Mononuclear cell (primary cell): ENCODE data around the gene ADGRD1. TPM values are rescaled to one million over a fixed set of nuclear protein-coding genes. Genes with fewer than 3 reads are reported as not detected.

ENCODE experiments used
- H3K27me3 ChIP-seq: 2 replicates; pipeline ENCODE4 v1.6.0; 2011; ENCODE audit warnings: low read length, control low read depth; ENCODE audit not compliant: insufficient read depth
- H3K4me1 ChIP-seq: 2 replicates; pipeline ENCODE4 v1.5.1; 2011; ENCODE audit warnings: mild to moderate bottlenecking, low read length, control low read depth; ENCODE audit not compliant: insufficient read depth
- H3K4me3 ChIP-seq: 2 replicates; pipeline ENCODE4 v1.5.1; 2011; ENCODE audit warnings: mild to moderate bottlenecking, low read length, moderate library complexity
- H3K9me3 ChIP-seq: 2 replicates; pipeline ENCODE4 v1.5.1; 2011; ENCODE audit warnings: low read depth, mild to moderate bottlenecking, control low read depth, low read length
- total RNA-seq: library from RNA; depleted of rRNA; stranded (reverse); fragments of >200 nt; gene quantifications from one replicate; pipeline ENCODE4 v1.2.3, GENCODE V29; 2012

Gene ADGRD1
- total RNA-seq, 1 donor: 2.3 TPM

DNA sequence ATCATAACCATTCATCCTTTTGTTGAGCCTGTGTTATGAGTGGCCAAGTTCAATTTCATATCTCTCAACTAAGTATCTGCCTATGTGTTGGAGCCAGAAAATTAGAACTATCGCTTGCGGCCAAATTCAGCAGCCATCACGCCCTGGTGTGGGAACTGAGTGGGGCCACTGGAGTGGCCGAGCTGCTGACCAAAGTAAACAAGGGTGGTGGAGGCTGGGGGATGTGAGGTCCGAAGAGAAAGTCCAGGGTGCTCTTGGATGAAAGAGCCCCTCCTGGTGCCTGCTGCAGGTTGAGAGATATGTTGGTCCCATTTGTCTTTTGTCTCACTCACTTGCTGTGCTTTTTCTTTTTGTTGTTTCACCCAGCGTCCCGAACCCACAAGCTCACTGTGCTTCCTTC, 14.9 kb downstream of the ADGRD1 start:
- Histone ChIP-seq H3K4me1 (peaks cover 26% of the 10 kb centered on the region), H3K27me3 (no peaks in the 10 kb centered on the region), H3K9me3 (no peaks in the 10 kb centered on the region), H3K4me3 (no peak overlapping the region)

DNA sequence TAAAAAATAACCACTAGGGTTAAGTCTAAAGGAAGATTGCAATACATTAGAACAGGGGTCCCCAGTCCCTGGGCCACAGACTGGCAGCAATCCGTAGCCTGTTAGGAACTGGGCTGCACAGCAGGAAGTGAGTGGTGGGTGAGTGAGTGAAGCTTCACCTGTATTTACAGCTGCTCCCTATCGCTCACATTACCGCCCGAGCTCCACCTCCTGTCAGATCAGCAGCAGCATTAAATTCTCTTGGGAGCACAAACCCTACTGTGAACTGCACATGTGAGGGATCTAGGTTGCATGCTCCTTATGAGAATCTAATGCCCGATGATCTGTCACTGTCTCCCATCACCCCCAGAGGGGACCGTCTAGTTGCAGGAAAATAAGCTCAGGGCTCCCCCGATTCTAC, 15.5 kb downstream of the ADGRD1 start:
- Histone ChIP-seq H3K4me1 (peaks cover 27% of the 10 kb centered on the region), H3K9me3 (no peaks in the 10 kb centered on the region), H3K4me3 (no peak overlapping the region), H3K27me3 (no peaks in the 10 kb centered on the region)

DNA sequence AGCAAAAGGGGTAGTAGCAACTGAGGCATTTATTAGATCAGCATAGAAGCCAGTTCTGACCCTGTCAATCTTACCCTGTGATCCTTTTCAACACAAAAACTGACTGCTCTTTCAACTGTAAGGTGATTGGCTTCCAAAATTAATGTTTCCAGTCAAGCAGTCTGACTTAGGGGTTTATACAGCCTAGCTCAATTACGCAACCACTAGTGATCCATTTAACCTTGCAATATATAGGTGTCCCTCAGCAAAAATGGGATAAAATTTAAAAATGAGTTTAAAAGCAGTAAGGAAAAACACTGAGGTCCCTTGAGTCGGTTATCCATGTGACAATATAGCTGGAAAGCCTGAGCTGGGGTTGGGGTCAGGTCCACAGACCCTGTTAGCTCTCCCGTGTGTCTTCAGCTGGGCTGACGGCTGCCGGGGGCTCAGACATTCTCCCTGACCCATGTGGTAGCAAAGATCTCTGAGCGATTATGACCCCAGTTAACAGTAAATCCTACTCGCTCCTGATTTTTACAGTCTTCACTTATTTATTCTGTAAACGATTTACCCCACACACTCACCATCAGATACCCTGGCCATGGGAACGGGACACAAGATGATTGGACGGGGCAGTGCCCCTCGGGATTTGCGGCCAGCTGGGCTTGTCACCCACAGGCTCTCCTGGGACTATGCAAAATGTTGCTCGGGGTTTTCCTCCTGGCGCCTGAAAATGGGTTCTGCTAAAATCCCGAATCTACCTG, 16.6 kb downstream of the ADGRD1 start:
- H3K4me3 ChIP-seq: no peak overlapping the region
- no peaks in the 10 kb centered on the region for H3K9me3 ChIP-seq
- H3K4me1 ChIP-seq: peaks cover 26% of the 10 kb centered on the region
- no peaks in the 10 kb centered on the region for H3K27me3 ChIP-seq

- no peak overlapping the region for H3K4me3 ChIP-seq
- H3K4me1 ChIP-seq: peaks cover 23% of the 10 kb centered on the region
- H3K27me3 ChIP-seq: no peaks in the 10 kb centered on the region
- H3K9me3 ChIP-seq: no peaks in the 10 kb centered on the region
Measured at GRCh38 chr12:130970908-130971233, 17.2 kb downstream of the ADGRD1 start.

DNA sequence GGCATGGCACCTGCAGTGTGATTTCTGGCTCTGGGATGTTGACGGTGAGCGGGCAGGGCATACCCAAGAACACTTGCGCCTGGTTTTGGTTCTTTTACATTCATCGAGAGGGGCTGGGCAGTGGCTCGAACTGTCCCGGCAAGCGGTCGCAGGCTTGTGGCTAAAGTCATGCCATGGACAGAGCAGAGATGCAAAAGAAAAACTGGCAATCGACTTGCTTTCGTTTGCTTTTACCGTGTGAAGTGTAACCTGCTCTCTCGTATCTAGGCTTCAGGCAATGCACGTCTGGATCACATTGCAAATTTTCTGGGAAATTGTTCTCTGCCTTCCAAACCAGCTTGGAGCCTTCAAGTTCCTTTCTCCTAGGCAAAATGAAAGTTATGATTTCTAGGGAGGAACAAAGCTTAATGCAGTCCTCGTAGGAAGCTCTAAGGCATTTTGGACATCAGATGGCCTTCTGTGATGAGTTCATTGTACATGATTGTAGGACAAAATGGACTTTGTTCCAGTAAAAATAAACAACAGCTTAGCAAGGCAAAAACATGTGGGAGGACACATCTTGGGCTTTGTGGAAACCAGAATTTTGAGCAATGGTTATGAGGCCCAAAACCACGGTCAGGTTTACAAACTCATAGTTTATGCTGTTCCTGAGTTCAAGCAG, 18.3 kb downstream of the ADGRD1 start:
- Histone ChIP-seq H3K27me3 (no peaks in the 10 kb centered on the region), H3K4me3 (no peak overlapping the region), H3K9me3 (no peaks in the 10 kb centered on the region), H3K4me1 (peaks cover 12% of the 10 kb centered on the region)

DNA sequence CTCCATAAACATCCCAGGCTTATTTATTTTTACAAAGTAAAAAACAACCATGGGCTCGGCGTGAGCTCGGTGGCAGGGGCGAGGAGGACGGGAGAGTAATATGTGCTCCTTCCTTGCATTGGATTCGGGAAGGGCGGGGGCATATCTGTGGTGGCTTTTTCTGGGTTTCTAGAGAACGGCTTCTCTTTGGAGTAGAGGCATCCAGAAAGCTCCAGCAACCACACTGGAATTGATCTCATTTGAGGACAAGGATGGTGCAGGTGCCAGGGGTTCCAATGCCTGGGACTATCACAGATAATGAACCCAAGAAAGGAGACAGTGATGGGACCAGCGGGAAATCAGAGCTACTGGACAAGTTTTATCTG, 18.9 kb downstream of the ADGRD1 start:
- Histone ChIP-seq H3K4me3 (no peak overlapping the region), H3K9me3 (no peaks in the 10 kb centered on the region), H3K4me1 (peaks cover 12% of the 10 kb centered on the region), H3K27me3 (no peaks in the 10 kb centered on the region)

- Histone ChIP-seq H3K4me3 (no peak overlapping the region), H3K9me3 (no peaks in the 10 kb centered on the region), H3K27me3 (no peaks in the 10 kb centered on the region), H3K4me1 (peaks cover 12% of the 10 kb centered on the region)
Measured at GRCh38 chr12:130973109-130973508, 19.4 kb downstream of the ADGRD1 start.

GRCh38 chr12:130973906-130974305, 20.2 kb downstream of the ADGRD1 start:
- Histone ChIP-seq H3K27me3 (no peaks in the 10 kb centered on the region), H3K9me3 (no peaks in the 10 kb centered on the region), H3K4me1 (peaks cover 17% of the 10 kb centered on the region), H3K4me3 (no peak overlapping the region)

DNA sequence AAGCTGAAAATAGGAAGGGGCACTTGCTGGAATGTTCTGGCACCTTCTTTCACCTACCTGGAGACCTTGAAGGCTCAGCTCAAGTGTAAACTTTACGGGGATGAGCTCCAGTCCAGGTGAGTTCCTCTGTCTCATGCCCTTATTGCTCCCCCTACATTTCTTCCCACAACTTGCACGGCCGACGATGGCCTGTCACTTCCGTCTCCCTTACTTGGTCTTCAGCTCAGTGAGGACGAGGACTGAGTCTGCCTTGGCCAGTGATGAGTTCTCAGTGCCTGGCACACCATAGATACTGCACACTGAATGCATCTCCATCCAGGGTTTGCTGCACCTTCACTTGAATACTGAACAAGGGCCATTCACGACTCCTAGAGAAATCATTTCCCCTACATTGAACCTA, 21.4 kb downstream of the ADGRD1 start:
- Histone ChIP-seq H3K4me3 (no peak overlapping the region), H3K4me1 (peaks cover 28% of the 10 kb centered on the region), H3K9me3 (no peaks in the 10 kb centered on the region), H3K27me3 (no peaks in the 10 kb centered on the region)

DNA sequence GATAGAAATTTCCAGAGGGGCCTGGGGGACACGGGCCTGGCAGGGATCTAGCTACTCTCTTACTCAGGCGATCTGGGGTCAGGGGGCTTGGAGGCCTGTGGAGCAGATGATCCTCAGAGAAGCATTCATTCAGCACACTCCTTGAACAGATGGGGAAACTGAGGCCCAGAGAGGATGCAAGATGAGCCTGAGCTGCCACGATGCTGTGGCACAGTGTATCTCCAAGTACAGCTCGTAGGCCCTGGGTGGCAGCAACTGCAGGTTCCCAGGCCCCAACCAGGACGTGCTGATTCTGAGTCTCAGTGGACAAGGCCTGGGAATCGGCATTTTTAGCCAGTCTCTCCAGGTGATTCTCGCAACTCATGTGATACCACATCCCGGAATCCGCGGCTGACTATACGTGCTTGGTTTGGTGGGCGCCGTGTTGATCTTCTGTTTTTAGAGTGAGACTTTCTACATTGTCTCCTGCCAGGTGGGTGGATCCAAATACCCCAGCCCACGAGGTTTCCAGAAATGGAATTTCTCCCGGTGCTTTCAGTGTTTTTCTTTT, 22.5 kb downstream of the ADGRD1 start:
- peaks cover 39% of the 10 kb centered on the region for H3K4me1 ChIP-seq
- no peaks in the 10 kb centered on the region for H3K9me3 ChIP-seq
- no peaks in the 10 kb centered on the region for H3K27me3 ChIP-seq
- no peak overlapping the region for H3K4me3 ChIP-seq

GRCh38 chr12:130977046-130977742, 23.5 kb downstream of the ADGRD1 start:
- Histone ChIP-seq H3K4me1 (peaks cover 49% of the 10 kb centered on the region), H3K9me3 (no peaks in the 10 kb centered on the region), H3K4me3 (no peak overlapping the region), H3K27me3 (no peaks in the 10 kb centered on the region)

- no peaks in the 10 kb centered on the region for H3K9me3 ChIP-seq
Measured at GRCh38 chr12:130977743-130978095, 24.0 kb downstream of the ADGRD1 start.

DNA sequence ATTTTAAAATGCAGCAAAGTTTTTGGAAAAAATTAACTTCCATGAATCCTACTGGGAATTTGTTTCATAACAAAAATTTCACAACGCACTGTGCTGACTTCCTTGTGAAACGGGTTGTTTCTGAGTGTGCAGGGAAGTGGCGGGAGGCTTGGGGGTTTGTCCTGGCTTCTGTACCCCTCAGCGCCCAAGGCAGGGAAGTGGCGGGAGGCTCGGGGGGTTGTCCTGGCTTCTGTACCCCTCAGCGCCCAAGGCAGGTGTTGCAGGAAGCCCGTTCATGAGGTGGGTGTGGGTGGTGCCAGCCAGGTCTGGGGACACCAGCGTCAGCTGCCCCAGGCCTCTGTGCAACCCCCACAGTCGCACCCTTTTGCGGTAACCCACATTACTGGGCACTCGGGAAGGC, 25.1 kb downstream of the ADGRD1 start:
- Histone ChIP-seq H3K4me3 (no peak overlapping the region), H3K9me3 (no peaks in the 10 kb centered on the region), H3K27me3 (no peaks in the 10 kb centered on the region), H3K4me1 (peaks cover 43% of the 10 kb centered on the region)

More at GRCh38 chr12:130977743-130978095, 24.0 kb downstream of the ADGRD1 start:
- H3K4me1 ChIP-seq: peaks cover 53% of the 10 kb centered on the region
- no peak overlapping the region for H3K4me3 ChIP-seq
- no peaks in the 10 kb centered on the region for H3K27me3 ChIP-seq

DNA sequence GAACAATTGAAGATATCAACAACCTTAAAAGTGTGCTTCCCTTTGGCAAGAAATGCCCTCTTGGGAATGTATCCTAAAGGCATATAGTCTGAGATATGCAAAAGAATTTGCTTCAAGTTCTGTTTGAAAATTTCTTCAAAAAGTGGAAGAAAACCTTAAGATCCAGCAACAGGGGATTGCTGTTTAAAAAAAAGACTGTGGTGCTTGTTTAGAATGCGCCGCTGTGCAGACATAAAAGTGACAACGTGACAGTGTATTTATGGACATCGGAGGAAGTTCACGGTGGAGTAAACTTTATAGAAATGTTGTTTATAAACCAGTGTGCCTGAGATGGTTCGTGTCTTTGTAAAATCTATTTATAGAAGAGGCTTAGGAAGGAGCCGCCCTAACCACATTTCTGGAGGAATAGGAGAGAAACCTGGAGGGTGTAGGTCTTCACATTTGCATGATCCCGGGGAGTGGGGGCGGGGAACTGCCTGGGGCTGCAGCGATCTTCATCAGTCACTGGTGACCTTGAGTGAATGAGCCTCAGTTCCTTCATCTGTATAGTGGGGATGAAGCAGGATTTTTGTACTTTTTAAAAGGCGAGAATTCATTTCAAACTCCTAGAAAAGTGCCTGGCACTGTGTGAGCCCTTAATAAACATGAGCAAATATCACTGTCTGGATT, 27.5 kb downstream of the ADGRD1 start:
- Histone ChIP-seq H3K4me1 (peaks cover 43% of the 10 kb centered on the region), H3K27me3 (no peaks in the 10 kb centered on the region), H3K4me3 (no peak overlapping the region), H3K9me3 (no peaks in the 10 kb centered on the region)

- Histone ChIP-seq H3K9me3 (no peaks in the 10 kb centered on the region), H3K27me3 (no peaks in the 10 kb centered on the region), H3K4me3 (no peak overlapping the region), H3K4me1 (peaks cover 43% of the 10 kb centered on the region)
Measured at GRCh38 chr12:130981911-130982310, 28.2 kb downstream of the ADGRD1 start.
